HCT116 (cell line): ENCODE measurements around the gene TNFSF12. TPM values are rescaled to one million over a fixed set of nuclear protein-coding genes. Genes with fewer than 3 reads are reported as not detected.

Experiments
- ATAC-seq: fragments of 200-7000 bp; cut with Tn5 transposase; 2 replicates; pipeline ENCODE4 v1.9.1; 2020; ENCODE audit warnings: mild to moderate bottlenecking, moderate library complexity
- BruUV-seq: library from RNA; stranded (reverse); fragments of 400-500 nt; replicated peaks from 2 replicates; lab custom pipeline; 2021; lab: Mats Ljungman, UMichigan
- CTCF ChIA-PET: fragments of 300-600 bp; sonication (Branson Sonifier 250); formaldehyde crosslinking; loops from one replicate; lab custom pipeline; 2021; ENCODE audit warnings: antibody characterized with exemption; lab: Charles Lee
- POLR2A ChIA-PET: fragments of 300-600, 350-600 bp; sonication (Branson Sonifier 250); formaldehyde crosslinking; loops from one replicate; lab custom pipeline; 2021; ENCODE audit warnings: antibody characterized with exemption; lab: Charles Lee
- RAD21 ChIA-PET, 2 experiments: fragments of 300-600 bp; sonication (Branson Sonifier 250); formaldehyde crosslinking; loops; one replicate each; lab custom pipeline; 2023; ENCODE audit warnings: low total read pairs in 2 of 2; ENCODE audit not compliant: uncharacterized antibody in 2 of 2, unreplicated experiment in 2 of 2, low non-redundant PET in 1 of 2; lab: Charles Lee
- DNase-seq: peaks from one replicate; pipeline ENCODE4 v3.0.0-alpha.2; 2010; ENCODE audit warnings: low read depth, low spot score
- H2AFZ ChIP-seq: fragments of 200-600 bp; shearing (Covaris generic), sonication (generic); 2 replicates; pipeline ENCODE4 v1.6.1; 2017; ENCODE audit warnings: low read depth, mixed run types, mixed read lengths, antibody characterized with exemption, low read length; ENCODE audit not compliant: poor library complexity, severe bottlenecking
- H3K27ac ChIP-seq: 2 replicates; pipeline ENCODE4 v1.5.1; 2012; ENCODE audit warnings: low read depth, low read length
- H3K27me3 ChIP-seq: fragments of 200-600 bp; sonication (generic); 2 replicates; pipeline ENCODE4 v1.6.1; 2016; ENCODE audit warnings: mixed run types, low read length, mixed read lengths; ENCODE audit not compliant: insufficient read depth
- H3K36me3 ChIP-seq, 2 experiments: fragments of 200-500 bp in 1 of 2; fragments of 200-600 bp in 1 of 2; sonication (Bioruptor generic) in 1 of 2; sonication (generic) in 1 of 2; 2 replicates each; pipeline versions ENCODE4 v1.5.1 to v1.6.1; 2014 to 2016; ENCODE audit warnings: low read length in 2 of 2, inconsistent platforms in 1 of 2, mixed read lengths in 1 of 2, mixed run types in 1 of 2; ENCODE audit not compliant: insufficient read depth in 2 of 2, control insufficient read depth in 1 of 2
- H3K4me1 ChIP-seq, 2 experiments: fragments of 200-600 bp in 1 of 2; sonication (generic) in 1 of 2; 2 replicates each; pipeline versions ENCODE4 v1.5.1 to v1.6.1; 2012 to 2017; ENCODE audit warnings: low read length in 2 of 2, inconsistent platforms in 1 of 2, mild to moderate bottlenecking in 1 of 2, mixed read lengths in 1 of 2, mixed run types in 1 of 2, moderate library complexity in 1 of 2; ENCODE audit not compliant: insufficient read depth in 2 of 2, control insufficient read depth in 1 of 2
- H3K4me2 ChIP-seq: fragments of 200-600 bp; sonication (generic); 2 replicates; pipeline ENCODE4 v1.6.1; 2017; ENCODE audit warnings: mixed run types, low read length, mixed read lengths
- H3K4me3 ChIP-seq, 2 experiments: fragments of 200-600 bp in 1 of 2; sonication (generic) in 1 of 2; replicated peaks in 1 of 2; 2 replicates each; pipeline ENCODE4 v1.5.1; 2011 to 2016; ENCODE audit warnings: low read length in 2 of 2, control low read depth in 1 of 2, low read depth in 1 of 2, mild to moderate bottlenecking in 1 of 2, mixed read lengths in 1 of 2, mixed run types in 1 of 2
- H3K79me2 ChIP-seq: fragments of 200-600 bp; sonication (generic); 2 replicates; pipeline ENCODE4 v1.6.1; 2017; ENCODE audit warnings: mild to moderate bottlenecking, mixed run types, low read length, moderate library complexity, mixed read lengths; ENCODE audit not compliant: insufficient read depth
- H3K9ac ChIP-seq: fragments of 200-600 bp; sonication (generic); 2 replicates; pipeline ENCODE4 v1.6.1; 2016; ENCODE audit warnings: low read length, mixed read lengths
- H3K9me2 ChIP-seq: fragments of 200-600 bp; sonication (generic), shearing (Covaris generic); 2 replicates; pipeline ENCODE4 v1.6.1; 2017; ENCODE audit warnings: mixed run types, mild to moderate bottlenecking, moderate library complexity; ENCODE audit not compliant: insufficient read depth
- H3K9me3 ChIP-seq, 2 experiments: fragments of 200-500 bp in 1 of 2; fragments of 200-600 bp in 1 of 2; sonication (Bioruptor generic) in 1 of 2; sonication (generic) in 1 of 2; 2 replicates each; pipeline ENCODE4 v1.6.1; 2014 to 2017; ENCODE audit warnings: low read length in 2 of 2, mixed read lengths in 2 of 2, inconsistent platforms in 1 of 2, low read depth in 1 of 2, mild to moderate bottlenecking in 1 of 2, mixed run types in 1 of 2, moderate library complexity in 1 of 2; ENCODE audit not compliant: control insufficient read depth in 1 of 2, insufficient read depth in 1 of 2
- H4K20me1 ChIP-seq: fragments of 200-600 bp; sonication (generic), shearing (Covaris generic); 2 replicates; pipeline ENCODE4 v1.6.1; 2017; ENCODE audit warnings: mixed run types, mild to moderate bottlenecking, moderate library complexity; ENCODE audit not compliant: insufficient read depth
- CBX3 ChIP-seq: IDR thresholded peaks from 2 replicates; pipeline ENCODE4 v1.6.1; 2012; ENCODE audit warnings: low read depth
- CEBPB ChIP-seq: IDR thresholded peaks from 2 replicates; pipeline ENCODE4 v1.6.1; 2012; ENCODE audit warnings: low read depth
- ELF1 ChIP-seq: IDR thresholded peaks from 2 replicates; pipeline ENCODE4 v1.6.1; 2012; ENCODE audit warnings: low read depth, borderline replicate concordance
- EZH2 ChIP-seq: fragments of 200-600 bp; sonication (generic); IDR thresholded peaks from 2 replicates; pipeline ENCODE4 v1.6.1; 2017; ENCODE audit warnings: antibody characterized with exemption, mixed run types
- EZH2phosphoT487 ChIP-seq: fragments of 200-600 bp; IDR thresholded peaks from 2 replicates; pipeline ENCODE4 v1.6.1; 2018; ENCODE audit warnings: antibody characterized with exemption, borderline replicate concordance
- FOSL1 ChIP-seq: IDR thresholded peaks from 2 replicates; pipeline ENCODE4 v1.6.1; 2012; ENCODE audit warnings: low read depth
- JUND ChIP-seq: IDR thresholded peaks from 2 replicates; pipeline ENCODE4 v1.6.1; 2012
- POLR2AphosphoS5 ChIP-seq: IDR thresholded peaks from 2 replicates; pipeline ENCODE4 v1.6.1; 2011; ENCODE audit warnings: mild to moderate bottlenecking, low read depth, low read length, moderate library complexity
- RAD21 ChIP-seq: IDR thresholded peaks from 2 replicates; pipeline ENCODE4 v1.6.1; 2012; ENCODE audit warnings: low read depth, mild to moderate bottlenecking
- SIN3A ChIP-seq: IDR thresholded peaks from 2 replicates; pipeline ENCODE4 v1.6.1; 2012; ENCODE audit warnings: low read depth
- SP1 ChIP-seq: IDR thresholded peaks from 2 replicates; pipeline ENCODE4 v1.6.1; 2012; ENCODE audit warnings: low read depth
- SRF ChIP-seq: IDR thresholded peaks from 2 replicates; pipeline ENCODE4 v1.6.1; 2012; ENCODE audit warnings: low read depth
- TCF7L2 ChIP-seq: IDR thresholded peaks from 2 replicates; pipeline ENCODE4 v1.7.0; 2011; ENCODE audit warnings: borderline replicate concordance, inconsistent platforms; ENCODE audit not compliant: insufficient read depth, insufficient read length; ENCODE audit errors: extremely low read depth
- YY1 ChIP-seq: IDR thresholded peaks from 2 replicates; pipeline ENCODE4 v1.6.1; 2011; ENCODE audit warnings: low read length, low read depth, moderate library complexity, mild to moderate bottlenecking; ENCODE audit not compliant: insufficient replicate concordance; ENCODE audit errors: extremely low read depth
- ZFX ChIP-seq: fragments of 450-650 bp; IDR thresholded peaks from 2 replicates; pipeline ENCODE4 v1.6.1; 2017
- ZNF274 ChIP-seq: fragments of 200-500 bp; sonication (Bioruptor generic); IDR thresholded peaks from 2 replicates; pipeline ENCODE4 v1.6.1; 2014; ENCODE audit warnings: mild to moderate bottlenecking, low read depth, low read length, inconsistent platforms
- intact Hi-C: fragments of 100-400 bp; cut with micrococcal nuclease; formaldehyde crosslinking; loops from 2 replicates; pipeline ENCODE4 v1.10.0; 2022
- total RNA-seq: library from RNA; stranded (reverse); gene quantifications from one replicate; pipeline ENCODE4 v1.2.1, GENCODE V29; 2021; ENCODE audit not compliant: unreplicated experiment
- TF ChIP-seq, protein P1 (sequence below): IDR thresholded peaks from 2 replicates; pipeline ENCODE4 v1.6.1; 2012; ENCODE audit warnings: low read depth
- TF ChIP-seq, protein P2 (sequence below): IDR thresholded peaks from 2 replicates; pipeline ENCODE4 v1.6.1; 2012
- TF ChIP-seq, protein P3 (sequence below): IDR thresholded peaks from 2 replicates; pipeline ENCODE4 v1.6.1; 2011; ENCODE audit warnings: mild to moderate bottlenecking, low read length, moderate library complexity; ENCODE audit not compliant: insufficient replicate concordance; ENCODE audit errors: extremely low read depth

The TNFSF12 gene
- total RNA-seq, 1 experiment from 2014 or later, result 12.3 TPM

DNA sequence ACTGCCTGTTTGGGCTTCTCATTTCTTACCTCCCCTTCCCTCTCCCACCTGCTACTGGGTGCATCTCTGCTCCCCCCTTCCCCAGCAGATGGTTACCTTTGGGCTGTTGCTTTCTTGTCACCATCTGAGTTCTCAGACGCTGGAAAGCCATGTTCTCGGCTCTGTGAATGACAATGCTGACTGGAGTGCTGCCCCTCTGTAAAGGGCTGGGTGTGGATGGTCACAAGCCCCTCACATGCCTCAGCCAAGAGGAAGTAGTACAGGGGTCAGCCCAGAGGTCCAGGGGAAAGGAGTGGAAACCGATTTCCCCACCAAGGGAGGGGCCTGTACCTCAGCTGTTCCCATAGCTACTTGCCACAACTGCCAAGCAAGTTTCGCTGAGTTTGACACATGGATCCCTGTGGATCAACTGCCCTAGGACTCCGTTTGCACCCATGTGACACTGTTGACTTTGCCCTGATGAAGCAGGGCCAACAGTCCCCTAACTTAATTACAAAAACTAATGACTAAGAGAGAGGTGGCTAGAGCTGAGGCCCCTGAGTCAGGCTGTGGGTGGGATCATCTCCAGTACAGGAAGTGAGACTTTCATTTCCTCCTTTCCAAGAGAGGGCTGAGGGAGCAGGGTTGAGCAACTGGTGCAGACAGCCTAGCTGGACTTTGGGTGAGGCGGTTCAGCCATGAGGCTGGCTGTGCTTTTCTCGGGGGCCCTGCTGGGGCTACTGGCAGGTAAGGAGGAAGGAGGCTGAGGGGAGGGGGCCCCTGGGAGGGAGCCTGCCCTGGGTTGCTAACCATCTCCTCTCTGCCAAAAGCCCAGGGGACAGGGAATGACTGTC, 30.4 kb downstream of the TNFSF12 start, which contains the start of gene CD68:
Gene CD68 (plus strand): TSS at position 638 of the 833 bp plus-strand sequence. CDS start 40 bp downstream, at position 678.
- ChIA-PET POLR2A (interaction anchor here (0.7 to 1.7 kb wide), 5 partner anchors 20 to 462 kb away, joined by 3 to 10 read pairs (median 3); partner anchors contain the start of genes SAT2, SLC2A4, TP53 and WRAP53), CTCF (interaction anchor here (1.2 kb wide), 2 partner anchors 19 to 462 kb away, joined by 3 to 5 read pairs; no protein-coding TSS in a partner anchor), RAD21 (no interaction called here)
- intact Hi-C loops, result no loop called here
- Histone ChIP-seq H3K4me1 (peaks cover 12 to 75% of the 10 kb centered on the region in 2 experiments), H3K9me3 (no peaks in the 10 kb centered on the region), H3K9ac (peak within 1 kb of the TSS; percentile 45), H3K79me2 (peaks cover 66% of the 10 kb centered on the region), H3K27ac (peak within 1 kb of the TSS; percentile 66), H3K9me2 (no peaks in the 10 kb centered on the region), H3K27me3 (no peaks in the 10 kb centered on the region), H2AFZ (no peak within 1 kb of the TSS), H3K4me2 (peak within 1 kb of the TSS; percentile 58), H3K4me3 (peak within 1 kb of the TSS; percentile 17 to 24), H3K36me3 (peaks cover 32 to 51% of the 10 kb centered on the region in 2 experiments), H4K20me1 (peaks cover 29% of the 10 kb centered on the region; the same call in 1 of the 2 replicates)
- no TSS peak for BruUV-seq
- peak; percentile 61 for ATAC-seq
- peak; percentile 71 for DNase-seq
- TF ChIP-seq RAD21 (no peak), TCF7L2 (no peak), CBX3 (peak; percentile 66; the same call in 1 of the 2 replicates), ZNF274 (no peak), YY1 (no peak), FOSL1 (no peak; the same call in 1 of the 2 replicates), SP1 (peak; percentile 63; the same call in 1 of the 2 replicates), EZH2 (no peak), SRF (no peak), JUND (no peak; the same call in 1 of the 2 replicates), EZH2phosphoT487 (no peak), SIN3A (peak; percentile 98), POLR2AphosphoS5 (peak; percentile 80; the same call in 1 of the 2 replicates), ZFX (no peak), ELF1 (no peak), CEBPB (no peak; the same call in 1 of the 2 replicates)
- TF ChIP-seq, protein P1, sequence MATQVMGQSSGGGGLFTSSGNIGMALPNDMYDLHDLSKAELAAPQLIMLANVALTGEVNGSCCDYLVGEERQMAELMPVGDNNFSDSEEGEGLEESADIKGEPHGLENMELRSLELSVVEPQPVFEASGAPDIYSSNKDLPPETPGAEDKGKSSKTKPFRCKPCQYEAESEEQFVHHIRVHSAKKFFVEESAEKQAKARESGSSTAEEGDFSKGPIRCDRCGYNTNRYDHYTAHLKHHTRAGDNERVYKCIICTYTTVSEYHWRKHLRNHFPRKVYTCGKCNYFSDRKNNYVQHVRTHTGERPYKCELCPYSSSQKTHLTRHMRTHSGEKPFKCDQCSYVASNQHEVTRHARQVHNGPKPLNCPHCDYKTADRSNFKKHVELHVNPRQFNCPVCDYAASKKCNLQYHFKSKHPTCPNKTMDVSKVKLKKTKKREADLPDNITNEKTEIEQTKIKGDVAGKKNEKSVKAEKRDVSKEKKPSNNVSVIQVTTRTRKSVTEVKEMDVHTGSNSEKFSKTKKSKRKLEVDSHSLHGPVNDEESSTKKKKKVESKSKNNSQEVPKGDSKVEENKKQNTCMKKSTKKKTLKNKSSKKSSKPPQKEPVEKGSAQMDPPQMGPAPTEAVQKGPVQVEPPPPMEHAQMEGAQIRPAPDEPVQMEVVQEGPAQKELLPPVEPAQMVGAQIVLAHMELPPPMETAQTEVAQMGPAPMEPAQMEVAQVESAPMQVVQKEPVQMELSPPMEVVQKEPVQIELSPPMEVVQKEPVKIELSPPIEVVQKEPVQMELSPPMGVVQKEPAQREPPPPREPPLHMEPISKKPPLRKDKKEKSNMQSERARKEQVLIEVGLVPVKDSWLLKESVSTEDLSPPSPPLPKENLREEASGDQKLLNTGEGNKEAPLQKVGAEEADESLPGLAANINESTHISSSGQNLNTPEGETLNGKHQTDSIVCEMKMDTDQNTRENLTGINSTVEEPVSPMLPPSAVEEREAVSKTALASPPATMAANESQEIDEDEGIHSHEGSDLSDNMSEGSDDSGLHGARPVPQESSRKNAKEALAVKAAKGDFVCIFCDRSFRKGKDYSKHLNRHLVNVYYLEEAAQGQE, result no peak
- TF ChIP-seq, protein P2, sequence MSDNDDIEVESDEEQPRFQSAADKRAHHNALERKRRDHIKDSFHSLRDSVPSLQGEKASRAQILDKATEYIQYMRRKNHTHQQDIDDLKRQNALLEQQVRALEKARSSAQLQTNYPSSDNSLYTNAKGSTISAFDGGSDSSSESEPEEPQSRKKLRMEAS, result peak; percentile 90
- TF ChIP-seq, protein P3, sequence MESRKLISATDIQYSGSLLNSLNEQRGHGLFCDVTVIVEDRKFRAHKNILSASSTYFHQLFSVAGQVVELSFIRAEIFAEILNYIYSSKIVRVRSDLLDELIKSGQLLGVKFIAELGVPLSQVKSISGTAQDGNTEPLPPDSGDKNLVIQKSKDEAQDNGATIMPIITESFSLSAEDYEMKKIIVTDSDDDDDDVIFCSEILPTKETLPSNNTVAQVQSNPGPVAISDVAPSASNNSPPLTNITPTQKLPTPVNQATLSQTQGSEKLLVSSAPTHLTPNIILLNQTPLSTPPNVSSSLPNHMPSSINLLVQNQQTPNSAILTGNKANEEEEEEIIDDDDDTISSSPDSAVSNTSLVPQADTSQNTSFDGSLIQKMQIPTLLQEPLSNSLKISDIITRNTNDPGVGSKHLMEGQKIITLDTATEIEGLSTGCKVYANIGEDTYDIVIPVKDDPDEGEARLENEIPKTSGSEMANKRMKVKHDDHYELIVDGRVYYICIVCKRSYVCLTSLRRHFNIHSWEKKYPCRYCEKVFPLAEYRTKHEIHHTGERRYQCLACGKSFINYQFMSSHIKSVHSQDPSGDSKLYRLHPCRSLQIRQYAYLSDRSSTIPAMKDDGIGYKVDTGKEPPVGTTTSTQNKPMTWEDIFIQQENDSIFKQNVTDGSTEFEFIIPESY, result no peak
